22Rv1 (cell line): Measurements from ENCODE around the gene WNT7A.

Experiments used
- H3K27ac ChIP-seq: fragments of 450-650 bp; 2 replicates; pipeline ENCODE4 v1.5.1; 2017
- ZFX ChIP-seq: fragments of 450-650 bp; IDR thresholded peaks from 2 replicates; pipeline ENCODE4 v1.6.1; 2017; ENCODE audit warnings: antibody characterized with exemption, borderline replicate concordance
- TF ChIP-seq, protein P1 (sequence below): fragments of 450-650 bp; IDR thresholded peaks from 2 replicates; pipeline ENCODE4 v1.5.1; 2017; ENCODE audit warnings: mild to moderate bottlenecking

Gene WNT7A

DNA sequence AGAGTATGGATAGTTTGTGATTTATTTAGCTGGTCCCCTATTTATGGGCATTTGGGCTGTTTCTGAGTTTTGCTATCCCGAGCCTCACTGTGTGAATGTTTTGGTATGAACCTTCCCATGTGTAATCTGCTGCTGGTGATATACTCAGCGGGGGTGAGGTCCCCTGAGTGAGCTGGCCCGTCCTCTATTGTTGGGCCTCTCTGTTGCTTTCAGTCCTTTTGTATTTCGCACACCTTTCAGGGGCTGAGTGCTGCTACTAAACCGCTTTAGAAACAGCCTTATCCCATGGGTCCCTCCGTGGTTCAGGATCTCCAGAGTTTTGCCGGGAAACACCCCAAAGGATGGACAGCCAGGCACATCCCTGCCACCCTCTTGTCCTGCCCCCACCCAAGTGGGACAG, 94.5 kb downstream of the WNT7A start:
- H3K27ac ChIP-seq: no peak overlapping the region
- no peak for TF ChIP-seq ZFX
- TF ChIP-seq, protein P1, sequence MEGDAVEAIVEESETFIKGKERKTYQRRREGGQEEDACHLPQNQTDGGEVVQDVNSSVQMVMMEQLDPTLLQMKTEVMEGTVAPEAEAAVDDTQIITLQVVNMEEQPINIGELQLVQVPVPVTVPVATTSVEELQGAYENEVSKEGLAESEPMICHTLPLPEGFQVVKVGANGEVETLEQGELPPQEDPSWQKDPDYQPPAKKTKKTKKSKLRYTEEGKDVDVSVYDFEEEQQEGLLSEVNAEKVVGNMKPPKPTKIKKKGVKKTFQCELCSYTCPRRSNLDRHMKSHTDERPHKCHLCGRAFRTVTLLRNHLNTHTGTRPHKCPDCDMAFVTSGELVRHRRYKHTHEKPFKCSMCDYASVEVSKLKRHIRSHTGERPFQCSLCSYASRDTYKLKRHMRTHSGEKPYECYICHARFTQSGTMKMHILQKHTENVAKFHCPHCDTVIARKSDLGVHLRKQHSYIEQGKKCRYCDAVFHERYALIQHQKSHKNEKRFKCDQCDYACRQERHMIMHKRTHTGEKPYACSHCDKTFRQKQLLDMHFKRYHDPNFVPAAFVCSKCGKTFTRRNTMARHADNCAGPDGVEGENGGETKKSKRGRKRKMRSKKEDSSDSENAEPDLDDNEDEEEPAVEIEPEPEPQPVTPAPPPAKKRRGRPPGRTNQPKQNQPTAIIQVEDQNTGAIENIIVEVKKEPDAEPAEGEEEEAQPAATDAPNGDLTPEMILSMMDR: no peak

DNA sequence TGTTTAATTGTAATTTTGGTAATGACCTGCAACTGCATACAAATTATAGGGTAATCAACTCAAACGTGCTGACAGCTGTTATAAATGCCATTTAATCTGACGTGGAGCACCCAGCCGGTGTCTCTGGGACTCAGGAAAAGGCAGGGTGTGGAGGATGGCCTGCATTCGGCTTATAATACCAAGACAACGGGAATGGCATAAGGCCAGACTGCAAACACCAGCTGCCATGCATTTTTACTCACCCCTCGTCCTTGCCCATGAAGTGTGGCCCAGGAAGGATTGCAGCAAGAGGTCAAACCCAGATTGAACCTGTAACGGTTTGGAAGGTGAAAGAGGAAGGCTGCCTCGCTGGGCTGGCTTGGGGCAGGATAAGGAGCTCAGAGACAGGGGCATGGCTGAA, 96.4 kb downstream of the WNT7A start:
- TF ChIP-seq, protein P1: no peak
- TF ChIP-seq ZFX: no peak

DNA sequence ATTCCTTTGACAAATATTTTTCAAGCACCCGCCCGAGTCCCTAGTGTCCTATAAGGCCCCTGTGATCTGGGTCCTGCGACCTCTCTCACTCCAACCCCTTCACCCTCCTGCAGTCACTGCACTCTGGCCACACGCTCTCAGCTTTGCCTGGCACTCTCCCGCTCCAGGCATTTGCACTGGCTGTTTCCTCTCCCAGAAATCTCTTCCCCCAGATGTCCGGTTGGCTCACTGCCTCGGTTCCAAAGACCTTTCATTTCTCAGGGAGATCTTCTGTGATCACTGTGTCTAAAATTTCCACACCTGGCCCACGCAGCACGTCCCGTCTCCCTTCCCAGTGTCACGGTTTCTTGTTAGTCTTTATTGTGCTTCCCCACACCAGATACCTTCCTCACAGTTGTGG, 97.4 kb downstream of the WNT7A start:
- H3K27ac ChIP-seq: no peak overlapping the region
- TF ChIP-seq, protein P1: no peak
- TF ChIP-seq ZFX: no peak

More for the DNA sequence above, 96.4 kb downstream of the WNT7A start:
- no peak overlapping the region for H3K27ac ChIP-seq

DNA sequence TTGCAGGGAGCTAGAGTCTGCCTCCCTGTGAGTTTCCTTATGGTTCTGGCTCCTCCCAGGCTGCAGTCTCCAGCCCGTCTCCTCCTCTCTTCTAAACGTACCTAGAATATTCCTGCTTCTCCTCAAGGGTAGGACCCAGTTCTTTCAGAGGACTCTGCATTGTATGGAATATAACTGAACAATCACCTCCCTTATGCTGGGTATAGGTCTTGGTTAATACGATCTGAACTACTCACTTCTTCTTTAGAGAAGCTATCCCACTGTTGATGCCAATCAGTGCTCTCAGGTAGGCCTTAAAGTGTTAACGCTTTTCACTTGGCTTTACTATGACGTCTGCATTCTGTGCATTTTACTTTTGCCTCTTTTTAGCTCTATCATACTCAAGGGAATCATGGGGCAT, 98.5 kb downstream of the WNT7A start:
- H3K27ac ChIP-seq: no peak overlapping the region
- TF ChIP-seq ZFX: no peak
- TF ChIP-seq, protein P1: no peak

DNA sequence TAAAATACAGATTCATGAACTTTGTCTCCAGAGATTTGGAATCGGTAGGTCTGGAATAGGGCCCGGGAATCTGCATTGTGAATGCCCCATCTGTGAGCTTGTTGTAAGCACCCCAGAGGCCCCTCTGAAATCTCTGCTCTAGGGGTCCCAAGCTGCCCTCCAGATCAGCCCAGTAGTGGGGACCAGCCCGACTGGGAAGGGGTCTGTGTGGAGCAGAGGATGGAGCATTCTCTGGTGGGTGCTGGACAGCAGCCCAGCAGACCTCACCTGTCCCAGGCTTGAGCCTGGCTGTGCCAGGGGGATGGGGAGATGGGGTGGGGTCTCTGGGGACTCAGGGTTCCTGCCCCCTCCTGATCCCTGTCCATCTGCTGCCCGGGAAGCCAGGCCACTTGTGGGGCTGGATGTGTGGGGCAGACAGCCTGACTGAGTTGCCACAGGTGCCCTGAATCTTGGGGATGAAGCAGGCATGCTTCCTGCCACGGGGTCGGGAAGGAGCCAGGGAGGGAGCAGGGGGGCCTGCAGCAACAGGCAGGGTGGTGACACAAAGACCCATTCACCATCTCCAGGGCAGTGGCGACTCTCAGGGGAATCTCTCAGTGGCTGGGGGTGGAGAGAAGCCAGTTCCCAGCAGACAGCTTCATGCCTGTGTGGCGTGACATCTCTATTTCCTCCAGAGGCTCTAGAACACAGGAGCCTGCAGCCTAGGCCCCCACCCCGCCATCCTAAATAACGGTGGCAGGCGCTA, 99.3 kb downstream of the WNT7A start:
- no peak overlapping the region for H3K27ac ChIP-seq
- no peak for TF ChIP-seq ZFX
- TF ChIP-seq, protein P1: no peak

DNA sequence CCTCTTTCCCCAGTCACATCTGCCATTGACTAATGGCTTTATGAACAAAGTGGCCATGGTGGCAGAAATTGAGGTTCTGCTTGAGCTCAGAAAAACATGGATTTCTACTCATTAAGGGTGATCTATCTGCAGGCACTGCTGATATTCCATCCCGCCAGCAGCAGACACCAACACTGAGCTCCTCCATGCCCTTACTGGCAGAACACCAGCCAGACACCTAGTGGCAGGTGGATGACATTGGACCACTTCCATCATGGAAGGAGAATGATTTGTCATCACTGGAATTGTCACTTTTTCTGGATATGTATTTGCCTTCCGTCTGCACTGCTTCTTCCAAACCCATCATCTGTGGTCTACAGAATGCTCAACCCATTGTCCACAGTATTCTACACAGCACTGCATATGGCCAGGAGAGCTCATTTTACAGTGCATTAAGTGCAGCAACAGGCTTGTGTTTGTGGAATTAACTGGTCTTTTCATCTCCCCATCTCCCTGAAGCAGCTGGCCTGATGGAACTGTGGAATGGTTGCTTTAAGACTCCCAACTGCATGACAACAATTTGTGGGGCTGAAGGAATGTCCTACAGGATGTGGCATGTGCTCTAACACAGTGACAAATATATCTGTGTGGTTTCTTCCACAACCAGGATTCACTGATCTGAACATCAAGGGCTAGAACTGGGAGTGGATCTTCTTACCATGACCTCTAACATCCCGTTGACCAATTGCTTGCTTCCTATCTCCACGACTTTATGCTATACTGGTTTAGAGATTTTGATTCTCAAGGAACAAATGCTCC, 103.4 kb downstream of the WNT7A start:
- no peak overlapping the region for H3K27ac ChIP-seq
- TF ChIP-seq, protein P1: no peak
- TF ChIP-seq ZFX: no peak
